ENCODE results near the gene ADCY2. TPM values are rescaled to one million over a fixed set of nuclear protein-coding genes. Genes with fewer than 3 reads are reported as not detected.
A peak's percentile ranks its signal among the peaks of the same experiment; 100 is the strongest.

The ADCY2 gene
- total and polyA plus RNA-seq, 9 of the 15 experiments (the other 6 are each of a cell fraction or from before 2014, with no cell fraction given) = 0.01 to 0.15 (median 0.03) TPM; not detected in 5

GRCh38 chr5:7754490-7754889, 358.6 kb downstream of the ADCY2 start:
- no peak for DNase-seq (ENCODE audit: extremely low read depth in 1 of 4, low spot score in 3 of 4)
- no peak overlapping the region for H3K27ac ChIP-seq (ENCODE audit: extremely low read depth, low read depth, low read length)
- ChIA-PET CTCF (ENCODE audit: low intra/inter-chr PET ratio) (interaction anchor here (0.6 to 1.2 kb wide), 2 partner anchors 494 to 931 kb away, joined by 3 to 5 read pairs; no protein-coding TSS in a partner anchor), POLR2A (no interaction called here)
- H3K4me2 ChIP-seq (ENCODE audit: insufficient read depth, low read length) = no peak overlapping the region
- BruUV-seq (replicated peaks) = no TSS peak
- H3K27me3 ChIP-seq (ENCODE audit: control insufficient read depth in 2 of 2, insufficient read depth in 2 of 2, low read length in 2 of 2) = 0 out of 5 replicates have a peak, but pooled peaks cover 0 to 7% of the 10 kb centered on the region in 2 experiments
- no peak overlapping the region for H3K4me3 ChIP-seq
- ATAC-seq = no peak
- no peaks in the 10 kb centered on the region for H3K9me3 ChIP-seq (replicated peaks; ENCODE audit: control insufficient read depth, insufficient read depth, low read depth, low read length)
- TF ChIP-seq PHB2 (IDR thresholded peaks at IDR 0.05; ENCODE audit: low read depth) = 0 out of 2 replicates have a peak, but pooled peaks have one; percentile 22
- no peak for TF ChIP-seq THAP12 (CRISPR knock-in tag; IDR thresholded peaks at IDR 0.05)
- no peaks in the 10 kb centered on the region for H3K79me2 ChIP-seq (ENCODE audit: control insufficient read depth, insufficient read depth, low read length)
- no peaks in the 10 kb centered on the region for H3K4me1 ChIP-seq (replicated peaks in 1 of 2; ENCODE audit: control insufficient read depth in 2 of 2, insufficient read depth in 2 of 2, low read length in 2 of 2)
- in situ Hi-C loops (cut with MboI) (loop anchor here (10.0 kb wide), 1 partner anchor 930 kb away; no protein-coding TSS in a partner anchor), intact Hi-C loops (cut with micrococcal nuclease) (no loop called here)
- 6% methylated on average over 6 of the region's 6 CpGs for WGBS (ENCODE audit: insufficient coverage, low coverage, missing lambda C conversion rate)
- H3K9ac ChIP-seq (ENCODE audit: insufficient read depth in 1 of 2, low read depth in 2 of 2, low read length in 2 of 2) = no peak overlapping the region
- H3K9me1 ChIP-seq (ENCODE audit: control insufficient read depth, insufficient read depth, low read length) = no peaks in the 10 kb centered on the region
- H3K36me3 ChIP-seq (ENCODE audit: control insufficient read depth, insufficient read depth, low read length) = no peaks in the 10 kb centered on the region
- H4K20me1 ChIP-seq (replicated peaks; ENCODE audit: control insufficient read depth, insufficient read depth, low read length) = no peaks in the 10 kb centered on the region
- FAIRE-seq = no peak
- H2AFZ ChIP-seq (ENCODE audit: low read depth, low read length) = no peak overlapping the region

Data from K562 (cell line).